HL-60/S4 treated with retinoic acid at 250 ng/mL for 4 days and 3 days (cell line): ENCODE measurements around the gene ATP13A4.

Experiments used
- in situ Hi-C: fragments of 300-500 bp; cut with MboI; formaldehyde crosslinking; loops from 2 replicates; pipeline ENCODE4 v1.7.0; 2022; ENCODE audit warnings: low sequenced_read_pairs

The ATP13A4 gene

GRCh38 chr3:193400304-193400703 lies 154.4 kb downstream of the ATP13A4 start:
- in situ Hi-C loops = no loop called here

- in situ Hi-C loops = no loop called here
Measured at GRCh38 chr3:193396451-193397244, 158.0 kb downstream of the ATP13A4 start.

- in situ Hi-C loops = no loop called here
Measured at GRCh38 chr3:193391902-193392301, 162.8 kb downstream of the ATP13A4 start.

- in situ Hi-C loops = no loop called here
Measured at GRCh38 chr3:193389335-193389734, 165.4 kb downstream of the ATP13A4 start.

GRCh38 chr3:193388361-193388760 lies 166.3 kb downstream of the ATP13A4 start:
- in situ Hi-C loops = no loop called here

GRCh38 chr3:193387596-193387995 lies 167.1 kb downstream of the ATP13A4 start:
- in situ Hi-C loops = no loop called here

- in situ Hi-C loops = no loop called here
Measured at GRCh38 chr3:193378706-193379105, 176.0 kb downstream of the ATP13A4 start, which contains the start of gene ATP13A5. Gene ATP13A5, minus strand, starts transcription at chr3:193378753. Its CDS starts 28 bp downstream, at chr3:193378725.

- in situ Hi-C loops = no loop called here
Measured at GRCh38 chr3:193377591-193377990, 177.1 kb downstream of the ATP13A4 start.

- in situ Hi-C loops = no loop called here
Measured at GRCh38 chr3:193375614-193376013, 179.1 kb downstream of the ATP13A4 start.

- in situ Hi-C loops = no loop called here
Measured at GRCh38 chr3:193372783-193373182, 181.9 kb downstream of the ATP13A4 start.

GRCh38 chr3:193367868-193368267 lies 186.8 kb downstream of the ATP13A4 start:
- in situ Hi-C loops = no loop called here

- in situ Hi-C loops = no loop called here
Measured at GRCh38 chr3:193357291-193357690, 197.4 kb downstream of the ATP13A4 start.

- in situ Hi-C loops = no loop called here
Measured at GRCh38 chr3:193354423-193354822, 200.3 kb downstream of the ATP13A4 start.
